Measurements from ENCODE around the gene CCDC116. TPM values are rescaled to one million over a fixed set of nuclear protein-coding genes. Genes with fewer than 3 reads are reported as not detected.
A peak's percentile ranks its signal among the peaks of the same experiment; 100 is the strongest.

The CCDC116 gene
- total RNA-seq, 3 donors from 2014 or later (not counting 1 experiment from before 2014, with no cell fraction given) = 0.43 TPM; not detected in 2

- H3K27ac ChIP-seq (ENCODE audit: low read length) = no peak overlapping the region
- H3K4me3 ChIP-seq (ENCODE audit: low read length) = no peak overlapping the region
- H3K36me3 ChIP-seq (ENCODE audit: control insufficient read depth, insufficient read depth, low read length) = peaks cover 58% of the 10 kb centered on the region
- peaks cover 13% of the 10 kb centered on the region for H3K4me1 ChIP-seq (ENCODE audit: control insufficient read depth, insufficient read depth, low read length)
- Mint-ChIP-seq H3K27me3 (ENCODE audit: low read depth in 2 of 2) (no peaks in the 10 kb centered on the region), H3K9me3 (no peaks in the 10 kb centered on the region), H3K4me3 (no peak overlapping the region), H3K27ac (no peak overlapping the region), H3K4me1 (peaks cover 19 to 52% of the 10 kb centered on the region in 2 donors), H3K36me3 (peaks cover 16% of the 10 kb centered on the region)
- 90% methylated on average over 6 of the region's 6 CpGs for WGBS (ENCODE audit: insufficient coverage)
- DNase-seq (no peak), ATAC-seq (no peak)
- TF ChIP-seq CTCF (IDR thresholded peaks at IDR 0.05) = no peak
- H3K9me3 ChIP-seq (ENCODE audit: control insufficient read depth, insufficient read depth, low read length) = no peaks in the 10 kb centered on the region
- no peaks in the 10 kb centered on the region for H3K27me3 ChIP-seq (ENCODE audit: control insufficient read depth, insufficient read depth, low read length)
- intact Hi-C loops (cut with micrococcal nuclease) = no loop called here
These were observed 39.6 kb downstream of the CCDC116 start for GRCh38 chr22:21672107-21672629.

GRCh38 chr22:21673534-21674321 is 41.2 kb downstream of the CCDC116 start:
- H3K27ac Mint-ChIP-seq = peak overlapping the region in 1 of 2 donors; percentile 27
- intact Hi-C loops (cut with micrococcal nuclease) = no loop called here
- peaks cover 58% of the 10 kb centered on the region for H3K36me3 ChIP-seq (ENCODE audit: control insufficient read depth, insufficient read depth, low read length)
- H3K4me1 Mint-ChIP-seq = peaks cover 13 to 57% of the 10 kb centered on the region in 2 donors
- H3K4me3 Mint-ChIP-seq = no peak overlapping the region
- no peak overlapping the region for H3K4me3 ChIP-seq (ENCODE audit: low read length)
- no peak for TF ChIP-seq CTCF (IDR thresholded peaks at IDR 0.05)
- H3K9me3 ChIP-seq (ENCODE audit: control insufficient read depth, insufficient read depth, low read length) = no peaks in the 10 kb centered on the region
- peaks cover 16% of the 10 kb centered on the region for H3K36me3 Mint-ChIP-seq
- ATAC-seq (no peak), DNase-seq (no peak)
- H3K27ac ChIP-seq (ENCODE audit: low read length) = no peak overlapping the region
- no peaks in the 10 kb centered on the region for H3K27me3 ChIP-seq (ENCODE audit: control insufficient read depth, insufficient read depth, low read length)
- H3K9me3 Mint-ChIP-seq = no peaks in the 10 kb centered on the region
- peaks cover 18% of the 10 kb centered on the region for H3K4me1 ChIP-seq (ENCODE audit: control insufficient read depth, insufficient read depth, low read length)
- WGBS (ENCODE audit: insufficient coverage) = 98% methylated on average over 10 of the region's 12 CpGs
- no peaks in the 10 kb centered on the region for H3K27me3 Mint-ChIP-seq (ENCODE audit: low read depth in 2 of 2)

GRCh38 chr22:21674638-21675245 is 42.2 kb downstream of the CCDC116 start:
- ATAC-seq (no peak), DNase-seq (no peak)
- no peak overlapping the region for H3K4me3 ChIP-seq (ENCODE audit: low read length)
- WGBS (ENCODE audit: insufficient coverage) = 96% methylated on average over 12 of the region's 12 CpGs
- Mint-ChIP-seq H3K36me3 (peaks cover 16% of the 10 kb centered on the region), H3K9me3 (no peaks in the 10 kb centered on the region), H3K4me1 (peaks cover 10 to 50% of the 10 kb centered on the region in 2 donors), H3K4me3 (no peak overlapping the region), H3K27ac (peak overlapping the region in 1 of 2 donors; percentile 51), H3K27me3 (ENCODE audit: low read depth in 2 of 2) (no peaks in the 10 kb centered on the region)
- intact Hi-C loops (cut with micrococcal nuclease) = no loop called here
- TF ChIP-seq CTCF (IDR thresholded peaks at IDR 0.05) = no peak
- no peaks in the 10 kb centered on the region for H3K27me3 ChIP-seq (ENCODE audit: control insufficient read depth, insufficient read depth, low read length)
- peaks cover 58% of the 10 kb centered on the region for H3K36me3 ChIP-seq (ENCODE audit: control insufficient read depth, insufficient read depth, low read length)
- no peaks in the 10 kb centered on the region for H3K9me3 ChIP-seq (ENCODE audit: control insufficient read depth, insufficient read depth, low read length)
- no peak overlapping the region for H3K27ac ChIP-seq (ENCODE audit: low read length)
- H3K4me1 ChIP-seq (ENCODE audit: control insufficient read depth, insufficient read depth, low read length) = peaks cover 28% of the 10 kb centered on the region
